GM23248 (cell line): Measurements from ENCODE around the gene ORMDL2. TPM values are rescaled to one million over a fixed set of nuclear protein-coding genes. Genes with fewer than 3 reads are reported as not detected.
A peak's percentile ranks its signal among the peaks of the same experiment; 100 is the strongest.

Experiments
- DNase-seq: peaks from one replicate; pipeline ENCODE4 v3.0.0-alpha.2; 2015
- H2AFZ ChIP-seq: fragments of 200-600 bp; sonication (generic); 2 replicates; pipeline ENCODE4 v1.6.1; 2016; ENCODE audit warnings: antibody characterized with exemption
- H3F3A ChIP-seq: fragments of 200-600 bp; sonication (generic); 2 replicates; pipeline ENCODE4 v1.6.1; 2016; ENCODE audit warnings: mild to moderate bottlenecking, antibody characterized with exemption, mixed run types; ENCODE audit not compliant: insufficient read depth
- H3K27ac ChIP-seq: fragments of 200-600 bp; sonication (generic); 2 replicates; pipeline ENCODE4 v1.5.1; 2016; ENCODE audit warnings: mild to moderate bottlenecking
- H3K27me3 ChIP-seq: fragments of 200-600 bp; sonication (generic); replicated peaks from 2 replicates; pipeline ENCODE4 v1.6.1; 2016; ENCODE audit warnings: mild to moderate bottlenecking; ENCODE audit not compliant: insufficient read depth
- H3K36me3 ChIP-seq: fragments of 200-600 bp; sonication (generic); 2 replicates; pipeline ENCODE4 v1.6.1; 2016; ENCODE audit warnings: low read depth, mild to moderate bottlenecking
- H3K4me1 ChIP-seq: fragments of 200-600 bp; sonication (generic); 2 replicates; pipeline ENCODE4 v1.6.1; 2016; ENCODE audit warnings: mild to moderate bottlenecking; ENCODE audit not compliant: insufficient read depth
- H3K4me2 ChIP-seq: fragments of 200-600 bp; sonication (generic); one replicate; pipeline ENCODE4 v1.6.1; 2016; ENCODE audit warnings: mild to moderate bottlenecking; ENCODE audit not compliant: unreplicated experiment
- H3K4me3 ChIP-seq: fragments of 200-600 bp; sonication (generic); 2 replicates; pipeline ENCODE4 v1.5.1; 2016; ENCODE audit warnings: mild to moderate bottlenecking
- H3K79me2 ChIP-seq: fragments of 200-600 bp; sonication (generic); 2 replicates; pipeline ENCODE4 v1.6.1; 2016; ENCODE audit warnings: mild to moderate bottlenecking; ENCODE audit not compliant: insufficient read depth
- H3K9ac ChIP-seq: fragments of 200-600 bp; sonication (generic); 2 replicates; pipeline ENCODE4 v1.6.1; 2016; ENCODE audit warnings: mild to moderate bottlenecking
- H3K9me2 ChIP-seq: fragments of 200-600 bp; sonication (generic); 2 replicates; pipeline ENCODE4 v1.6.1; 2016; ENCODE audit warnings: mixed run types, mild to moderate bottlenecking, moderate library complexity; ENCODE audit not compliant: insufficient read depth
- H3K9me3 ChIP-seq: fragments of 200-600 bp; sonication (generic); one replicate; pipeline ENCODE4 v1.6.1; 2017; ENCODE audit warnings: low read depth
- H4K20me1 ChIP-seq: fragments of 200-600 bp; sonication (generic); 2 replicates; pipeline ENCODE4 v1.6.0; 2016; ENCODE audit not compliant: insufficient read depth
- EZH2 ChIP-seq: fragments of 200-600 bp; sonication (generic); IDR thresholded peaks from 2 replicates; pipeline ENCODE4 v1.6.1; 2018; ENCODE audit warnings: antibody characterized with exemption, mild to moderate bottlenecking; ENCODE audit not compliant: insufficient read depth, poor library complexity, severe bottlenecking
- EZH2phosphoT487 ChIP-seq: fragments of 200-600 bp; sonication (generic); IDR thresholded peaks from 2 replicates; pipeline ENCODE4 v1.6.1; 2018; ENCODE audit warnings: antibody characterized with exemption, moderate library complexity, mild to moderate bottlenecking, low read depth; ENCODE audit not compliant: insufficient read depth
- WGBS, 2 experiments: methylation state at CpG; one replicate each; pipeline ENCODE4 v1.1.6; 2015 to 2017; ENCODE audit warnings: low lambda C conversion rate in 2 of 2, low coverage in 1 of 2; ENCODE audit errors: missing lambda C conversion rate in 2 of 2; 5-methylcytosine and 5-hydroxymethylcytosine counted together
- in situ Hi-C: fragments of 300-500 bp; cut with MboI; formaldehyde crosslinking; loops from 2 replicates; pipeline ENCODE4 v1.15.0; 2020
- polyA plus RNA-seq: library from polyadenylated mRNA; unstranded; fragments of >200 nt; fragmentation: Nextera tagmentation; extraction: Ambion mirVana; gene quantifications from 2 replicates; pipeline ENCODE4 v1.2.1, GENCODE V29; 2016
- total RNA-seq: library from RNA; depleted of rRNA; stranded (reverse); fragments of >200 nt; shearing (Covaris generic); gene quantifications from 2 replicates; pipeline ENCODE4 v1.2.3, GENCODE V29; 2014

ORMDL2 gene
- total and polyA plus RNA-seq, 2 experiments from 2014 or later: 21.7 to 87.7 TPM

DNA sequence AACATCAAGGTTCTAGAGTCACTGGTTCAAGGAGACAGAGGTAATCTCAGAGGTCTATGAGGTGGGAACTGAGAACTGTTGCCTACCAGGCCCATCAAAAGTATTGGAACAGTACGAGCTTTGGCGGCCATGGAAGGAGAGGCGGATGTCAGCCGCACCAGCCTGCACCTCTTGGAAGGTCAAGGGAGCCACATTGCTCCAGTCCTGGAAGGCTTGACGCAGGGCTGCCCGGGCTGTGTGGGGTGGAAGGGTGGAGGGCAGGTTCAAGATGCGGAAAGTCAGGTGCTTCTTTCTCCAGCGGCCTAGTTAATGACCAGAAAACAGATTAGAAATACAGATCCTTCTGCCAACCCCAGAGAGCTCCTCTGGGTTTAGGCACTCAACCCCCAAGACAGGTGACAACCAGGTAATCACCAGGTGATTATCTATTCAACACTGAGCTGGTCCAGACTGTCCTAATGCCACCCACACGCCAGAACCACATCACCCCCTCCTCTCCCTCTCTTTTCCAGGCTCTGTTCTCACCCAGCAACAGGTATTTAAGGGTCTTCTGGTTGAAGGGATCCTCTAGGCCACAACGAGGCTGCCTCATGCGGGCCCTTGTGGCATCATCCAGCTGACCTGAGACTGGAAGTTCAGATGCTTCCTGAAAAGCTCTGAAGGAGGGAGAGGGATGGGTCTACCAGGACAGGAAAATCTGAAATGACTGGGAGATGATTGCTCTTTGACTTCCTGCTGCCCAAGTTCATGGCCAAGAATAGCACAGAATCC lies 22.9 kb downstream of the ORMDL2 start:
- no peak for DNase-seq
- Histone ChIP-seq H3K27ac (no peak overlapping the region), H3K79me2 (peaks cover 22% of the 10 kb centered on the region), H3K4me2 (no peak overlapping the region), H3K4me3 (no peak overlapping the region), H4K20me1 (no peaks in the 10 kb centered on the region), H2AFZ (no peak overlapping the region), H3K4me1 (peaks cover 25% of the 10 kb centered on the region), H3F3A (0 out of 2 replicates have a peak, but pooled peaks cover 5% of the 10 kb centered on the region), H3K27me3 (no peaks in the 10 kb centered on the region), H3K9me2 (no peaks in the 10 kb centered on the region), H3K9me3 (no peaks in the 10 kb centered on the region), H3K36me3 (no peaks in the 10 kb centered on the region), H3K9ac (no peak overlapping the region)
- no peak for TF ChIP-seq EZH2phosphoT487
- no peak for TF ChIP-seq EZH2
- in situ Hi-C loops: loop anchor here (5.0 kb wide), 1 partner anchor 87 kb away; the partner anchor contains the start of gene PYM1
- WGBS, 2 experiments: 92% methylated on average over 11 of the region's 11 CpGs

DNA sequence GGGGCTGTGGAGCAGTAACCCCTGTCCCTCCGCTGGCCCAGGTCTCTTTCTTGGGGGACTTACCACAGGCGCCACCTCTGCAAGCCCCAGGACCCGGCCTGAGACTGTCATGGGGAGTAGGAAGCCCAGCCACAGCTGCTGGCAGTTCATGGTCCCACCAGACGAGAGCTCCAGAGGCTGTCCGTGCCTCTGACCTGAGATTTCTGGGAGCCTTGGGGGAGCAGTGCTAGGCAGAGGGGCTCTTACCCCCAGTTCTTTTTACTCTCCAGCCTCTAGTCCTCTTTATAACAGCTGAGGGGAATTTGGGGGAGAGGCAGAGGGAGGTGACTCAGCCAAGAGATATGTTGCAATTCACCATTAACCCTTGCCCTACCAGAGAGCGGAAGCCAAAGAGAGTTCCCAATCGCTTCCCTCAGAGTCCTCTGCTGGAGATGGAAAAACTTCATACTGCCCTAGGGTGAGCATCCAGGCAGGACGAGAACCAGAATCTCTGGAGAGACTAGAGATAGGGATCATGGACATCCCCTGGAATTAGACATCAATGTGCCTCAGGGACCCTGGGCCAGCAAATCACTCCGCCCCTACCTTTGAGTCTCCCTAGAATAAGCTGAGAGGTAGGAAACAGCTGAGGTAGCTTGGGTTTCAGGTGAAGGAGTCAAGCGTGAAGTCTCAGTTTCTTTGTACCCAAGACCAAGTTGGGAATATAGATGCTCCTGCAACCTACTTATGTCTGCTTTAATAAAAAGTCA lies 25.0 kb downstream of the ORMDL2 start, which contains the start of gene MMP19:
TSS of gene MMP19 (minus strand) at position 256 of the 749 bp plus-strand sequence. CDS start at position 150, 106 bp downstream.
- in situ Hi-C loops: loop anchor here (5.0 kb wide), 1 partner anchor 84 kb away; the partner anchor contains the start of gene PYM1

DNA sequence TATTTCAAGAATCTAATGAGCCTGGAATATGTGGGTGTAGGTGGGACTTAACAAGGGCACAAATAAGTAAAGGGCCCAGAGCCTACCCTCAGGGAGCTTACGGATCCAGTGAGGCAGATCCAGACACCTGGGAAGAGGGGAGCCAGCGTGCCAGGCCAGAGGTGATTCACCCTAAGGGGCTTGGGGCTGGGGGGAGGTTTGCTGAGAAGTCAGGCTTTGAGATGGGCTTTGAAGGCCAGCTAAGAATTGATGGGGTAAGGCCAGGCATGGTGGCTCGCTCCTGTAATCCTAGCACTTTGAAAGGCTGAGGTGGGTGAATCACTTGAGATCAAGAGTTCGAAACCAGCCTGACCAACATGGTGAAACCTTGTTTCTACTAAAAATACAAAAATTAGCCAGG lies 25.6 kb downstream of the ORMDL2 start:
- Histone ChIP-seq H3K36me3 (no peaks in the 10 kb centered on the region), H3K79me2 (peaks cover 22% of the 10 kb centered on the region), H3K9me3 (no peaks in the 10 kb centered on the region), H2AFZ (peak overlapping the region; percentile 76; the same call in 1 of the 2 replicates), H3K4me2 (peak overlapping the region; percentile 95), H3K4me1 (peaks cover 45% of the 10 kb centered on the region), H3K27ac (peak overlapping the region; percentile 26), H3K9me2 (no peaks in the 10 kb centered on the region), H4K20me1 (no peaks in the 10 kb centered on the region), H3K4me3 (no peak overlapping the region), H3K9ac (peak overlapping the region; percentile 85; the same call in 1 of the 2 replicates), H3F3A (peaks cover 22% of the 10 kb centered on the region), H3K27me3 (no peaks in the 10 kb centered on the region)
- TF ChIP-seq EZH2 (no peak), EZH2phosphoT487 (no peak)
- in situ Hi-C loops: loop anchor here (5.0 kb wide), 1 partner anchor 84 kb away; the partner anchor contains the start of gene PYM1
- no peak for DNase-seq
- 94 to 96% methylated on average over 4 of the region's 4 CpGs for WGBS, 2 experiments

More for the DNA sequence above, 25.0 kb downstream of the ORMDL2 start, which contains the start of gene MMP19:
- Histone ChIP-seq H3K4me2 (peak within 1 kb of the TSS; percentile 95), H3F3A (peaks cover 19% of the 10 kb centered on the region), H3K79me2 (peaks cover 22% of the 10 kb centered on the region), H3K36me3 (no peaks in the 10 kb centered on the region), H3K9me2 (no peaks in the 10 kb centered on the region), H3K9me3 (no peaks in the 10 kb centered on the region), H2AFZ (peak within 1 kb of the TSS; percentile 76), H3K4me3 (peak within 1 kb of the TSS; percentile 77), H3K9ac (peak within 1 kb of the TSS; percentile 85), H3K27ac (peak within 1 kb of the TSS; percentile 26), H3K4me1 (peaks cover 44% of the 10 kb centered on the region), H3K27me3 (no peaks in the 10 kb centered on the region), H4K20me1 (no peaks in the 10 kb centered on the region)
- TF ChIP-seq EZH2phosphoT487 (no peak), EZH2 (no peak)
- peak; percentile 87 for DNase-seq
- WGBS, 2 experiments: 18 to 21% methylated on average over 10 of the region's 10 CpGs

DNA sequence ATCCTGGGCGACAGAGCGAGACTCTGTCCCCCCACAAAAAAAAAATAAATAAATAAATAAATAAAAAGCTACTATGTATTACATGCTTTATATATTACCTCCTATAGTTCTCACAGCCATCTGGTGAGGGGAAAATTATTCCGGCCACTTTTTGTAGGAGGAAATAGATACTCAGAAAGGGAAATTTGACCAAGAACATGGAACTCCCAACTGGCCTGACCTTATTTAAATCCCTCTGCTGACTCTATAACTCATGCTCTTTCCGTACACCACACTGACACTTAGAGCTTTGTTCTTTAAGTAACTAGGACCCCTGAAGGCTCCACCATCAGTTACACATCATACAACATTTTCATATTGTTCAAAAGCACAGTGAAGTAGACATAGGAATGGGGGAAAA lies 27.1 kb downstream of the ORMDL2 start:
- Histone ChIP-seq H3F3A (peaks cover 30% of the 10 kb centered on the region), H3K27me3 (no peaks in the 10 kb centered on the region), H3K79me2 (peaks cover 22% of the 10 kb centered on the region), H3K4me1 (peaks cover 52% of the 10 kb centered on the region), H3K27ac (peak overlapping the region; percentile 100), H2AFZ (peak overlapping the region; percentile 28; the same call in 1 of the 2 replicates), H3K4me2 (no peak overlapping the region), H3K9me3 (no peaks in the 10 kb centered on the region), H3K4me3 (no peak overlapping the region), H3K9ac (peak overlapping the region; percentile 94; the same call in 1 of the 2 replicates), H4K20me1 (no peaks in the 10 kb centered on the region), H3K36me3 (no peaks in the 10 kb centered on the region), H3K9me2 (no peaks in the 10 kb centered on the region)
- no peak for DNase-seq
- WGBS, 2 experiments: 97 to 98% methylated on average over 4 of the region's 4 CpGs
- in situ Hi-C loops: loop anchor here (5.0 kb wide), 1 partner anchor 82 kb away; the partner anchor contains the start of gene PYM1
- TF ChIP-seq EZH2: no peak
- no peak for TF ChIP-seq EZH2phosphoT487
